HG02884 (cell line): ENCODE measurements around the gene TDRD7.
A peak's percentile ranks its signal among the peaks of the same experiment; 100 is the strongest.

Experiments used
- ATAC-seq: cut with Tn5 transposase; IDR thresholded peaks from one replicate; pipeline ENCODE4 v1.9.1; 2021; ENCODE audit warnings: mild to moderate bottlenecking, moderate library complexity; ENCODE audit not compliant: unreplicated experiment

TDRD7 gene

DNA sequence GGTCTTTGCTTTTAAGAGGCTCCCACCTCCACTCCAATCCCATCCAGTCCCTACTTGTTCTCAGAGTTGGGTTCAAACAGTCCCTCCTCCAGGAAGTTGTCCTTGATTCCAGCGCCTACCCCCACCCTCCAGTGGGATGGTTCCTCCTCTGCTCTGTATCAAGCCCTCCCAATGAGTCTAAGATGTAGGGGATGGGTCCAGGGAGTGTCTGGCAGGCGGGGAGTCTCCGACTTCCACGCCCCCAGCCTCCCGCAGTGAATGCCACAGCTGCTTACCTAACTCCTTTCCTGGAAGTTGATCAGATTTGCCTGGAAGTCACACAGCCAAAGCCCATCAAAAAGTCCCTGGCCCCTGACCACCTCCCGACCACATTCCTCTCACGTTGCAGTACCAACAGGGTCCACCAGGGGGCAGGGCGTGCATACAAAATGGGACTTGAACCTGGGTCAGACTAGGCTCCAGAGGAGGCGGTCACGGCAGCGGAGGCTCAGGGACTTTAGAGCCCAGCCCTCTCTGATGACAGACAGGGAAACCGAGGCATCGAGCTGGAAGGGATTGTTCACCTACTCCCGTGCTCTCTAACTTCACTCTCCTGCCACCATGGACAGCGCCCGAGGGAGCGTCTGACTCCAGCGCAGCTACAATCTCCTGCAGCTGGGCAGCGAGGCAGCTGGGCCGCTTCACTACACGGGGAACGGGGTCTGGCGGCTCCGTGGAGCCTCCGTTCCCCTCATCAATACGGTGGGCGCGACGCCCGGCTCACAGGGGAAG lies 25.0 kb upstream of the TDRD7 start:
- no peak for ATAC-seq

DNA sequence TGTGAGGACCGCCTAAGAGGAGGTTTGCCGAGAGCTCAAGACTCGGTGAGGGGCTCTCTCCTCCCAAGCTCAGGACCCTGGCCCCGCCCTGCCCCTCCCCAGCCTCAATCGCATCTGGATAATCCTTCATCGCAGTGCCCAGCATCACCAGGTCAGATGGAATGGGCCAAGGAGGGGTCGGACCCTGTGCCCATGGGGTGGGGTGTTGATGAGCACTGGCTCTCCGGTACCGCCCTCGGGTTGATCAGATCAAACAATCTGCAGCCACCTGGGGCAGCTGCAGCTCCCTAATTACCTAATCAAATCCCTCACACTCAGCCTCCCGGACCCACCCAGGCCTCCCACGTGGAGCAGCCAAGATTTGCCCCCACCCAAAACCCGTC lies 24.4 kb upstream of the TDRD7 start:
- ATAC-seq, result no peak

DNA sequence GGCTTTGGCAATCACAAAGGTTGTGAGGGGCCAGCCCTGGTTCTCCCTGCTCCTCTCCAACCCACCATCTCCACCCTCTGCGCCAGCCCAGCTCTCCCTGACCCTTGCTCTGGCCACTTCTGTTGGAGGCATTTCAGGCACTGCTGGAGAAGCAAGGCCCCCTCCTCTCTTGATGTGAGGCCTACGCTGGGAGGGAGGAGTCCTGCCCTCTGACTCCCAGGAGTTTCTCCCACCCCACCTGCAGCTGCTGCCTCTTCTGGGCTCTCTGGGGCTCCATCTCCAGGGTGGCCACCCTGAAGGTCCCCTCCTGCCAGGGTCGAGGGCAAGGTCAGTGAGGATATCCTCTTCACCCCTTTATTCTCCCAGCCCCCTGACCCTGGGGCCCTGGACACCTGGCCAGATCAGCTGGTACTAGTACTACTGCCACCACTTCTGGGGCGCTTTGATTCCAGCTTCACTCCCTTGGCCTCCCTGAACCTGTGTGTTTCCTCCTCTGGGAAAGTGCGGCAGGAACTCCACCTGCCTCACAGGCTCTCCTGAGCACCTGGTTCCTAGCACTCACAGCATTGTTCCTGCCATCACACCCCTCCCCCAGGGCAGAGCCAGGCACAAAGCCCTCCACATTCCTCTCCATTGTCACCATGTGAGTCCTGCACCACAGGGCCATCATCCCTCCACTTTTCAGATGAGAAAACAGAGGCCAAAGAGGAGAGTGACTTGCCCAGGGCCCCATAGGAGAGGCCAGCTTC lies 23.8 kb upstream of the TDRD7 start:
- ATAC-seq, result no peak

DNA sequence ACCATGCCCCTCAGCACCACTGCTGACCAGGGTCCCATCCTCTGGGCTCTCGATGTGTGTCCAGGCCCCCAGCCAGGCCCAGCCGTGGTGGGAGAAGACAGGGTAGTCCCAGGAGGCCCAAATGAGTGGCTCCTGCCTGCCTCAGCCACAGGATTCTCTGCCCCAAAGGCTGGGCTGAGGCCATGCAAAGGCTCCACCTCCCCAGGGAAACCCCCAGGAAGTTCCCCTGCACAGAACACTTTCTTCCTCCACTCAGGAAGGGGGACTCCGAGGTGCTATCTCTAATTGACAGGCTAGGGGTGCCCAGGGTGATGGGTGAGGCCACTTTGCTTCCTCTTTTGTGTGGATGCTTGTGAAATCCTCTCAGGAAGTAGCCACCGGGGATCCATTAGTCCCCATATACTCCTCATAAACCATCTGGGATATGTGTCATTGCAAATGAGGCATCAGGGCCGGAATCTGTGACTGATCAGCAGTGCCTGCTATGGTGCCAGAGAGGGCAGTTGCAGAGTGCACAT lies 23.1 kb upstream of the TDRD7 start:
- peak; percentile 79 for ATAC-seq

- ATAC-seq, result no peak
These were observed 22.6 kb upstream of the TDRD7 start for GRCh38 chr9:97389249-97389648.

- no peak for ATAC-seq
These were observed 21.0 kb upstream of the TDRD7 start for GRCh38 chr9:97390791-97391406.

DNA sequence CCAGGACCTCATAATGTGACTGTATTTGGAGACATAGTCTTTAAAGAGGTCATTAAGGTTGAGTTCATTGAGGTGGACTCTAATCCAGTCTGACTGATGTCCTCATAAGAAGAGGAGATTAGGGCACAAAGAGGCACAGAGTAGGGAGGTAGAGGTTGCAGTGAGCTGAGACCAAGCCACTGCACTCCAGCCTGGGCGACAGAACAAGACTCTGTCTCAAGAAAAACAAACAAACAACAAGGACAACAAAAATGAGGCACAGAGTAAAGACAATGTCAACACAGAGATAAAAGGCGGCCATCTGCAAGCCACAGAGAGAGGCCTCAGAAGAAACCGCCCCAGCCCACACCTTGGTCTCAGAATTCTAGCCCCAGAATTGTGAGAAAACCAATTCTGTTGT lies 17.0 kb upstream of the TDRD7 start:
- no peak for ATAC-seq

DNA sequence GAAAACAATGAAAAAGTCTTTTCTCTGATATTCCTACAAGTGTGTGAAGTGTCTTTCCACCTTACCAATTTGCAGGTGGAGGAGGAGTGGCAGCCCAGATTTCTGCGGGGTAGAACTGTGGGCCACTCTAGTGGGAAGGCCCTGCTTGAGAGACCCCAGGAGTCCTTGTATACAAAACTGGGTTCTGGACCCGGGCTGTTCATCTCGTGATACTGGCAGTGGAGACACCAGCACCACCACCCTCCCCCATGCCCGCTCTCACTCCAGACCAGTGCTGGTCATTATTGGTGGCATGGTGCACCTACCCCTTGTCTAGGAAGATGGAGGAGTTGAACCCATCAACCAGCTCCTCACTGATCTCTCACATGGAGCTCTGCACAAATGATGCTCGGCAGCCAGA lies 16.2 kb upstream of the TDRD7 start:
- no peak for ATAC-seq

DNA sequence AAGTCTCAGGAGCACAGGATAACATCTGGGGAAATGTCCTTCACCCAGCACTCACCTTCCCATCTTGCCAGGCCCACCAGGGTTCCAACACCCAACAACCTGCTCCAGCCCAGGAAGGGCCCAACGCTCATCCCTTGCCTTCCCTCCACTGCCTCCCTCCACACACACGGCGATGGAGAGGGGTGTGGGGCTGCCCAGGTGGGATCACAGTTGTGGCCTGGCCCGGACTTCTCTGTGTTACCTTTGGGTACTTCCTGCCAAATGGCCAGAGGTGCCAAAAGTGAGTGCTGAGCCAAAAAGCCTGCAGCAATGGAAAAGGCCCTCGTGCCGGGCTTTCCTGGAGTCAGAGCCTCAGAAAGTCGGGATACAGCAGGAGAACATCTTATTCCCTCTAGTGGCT lies 15.6 kb upstream of the TDRD7 start:
- ATAC-seq, result no peak

GRCh38 chr9:97397220-97397619 lies 14.7 kb upstream of the TDRD7 start:
- ATAC-seq, result peak; percentile 66

DNA sequence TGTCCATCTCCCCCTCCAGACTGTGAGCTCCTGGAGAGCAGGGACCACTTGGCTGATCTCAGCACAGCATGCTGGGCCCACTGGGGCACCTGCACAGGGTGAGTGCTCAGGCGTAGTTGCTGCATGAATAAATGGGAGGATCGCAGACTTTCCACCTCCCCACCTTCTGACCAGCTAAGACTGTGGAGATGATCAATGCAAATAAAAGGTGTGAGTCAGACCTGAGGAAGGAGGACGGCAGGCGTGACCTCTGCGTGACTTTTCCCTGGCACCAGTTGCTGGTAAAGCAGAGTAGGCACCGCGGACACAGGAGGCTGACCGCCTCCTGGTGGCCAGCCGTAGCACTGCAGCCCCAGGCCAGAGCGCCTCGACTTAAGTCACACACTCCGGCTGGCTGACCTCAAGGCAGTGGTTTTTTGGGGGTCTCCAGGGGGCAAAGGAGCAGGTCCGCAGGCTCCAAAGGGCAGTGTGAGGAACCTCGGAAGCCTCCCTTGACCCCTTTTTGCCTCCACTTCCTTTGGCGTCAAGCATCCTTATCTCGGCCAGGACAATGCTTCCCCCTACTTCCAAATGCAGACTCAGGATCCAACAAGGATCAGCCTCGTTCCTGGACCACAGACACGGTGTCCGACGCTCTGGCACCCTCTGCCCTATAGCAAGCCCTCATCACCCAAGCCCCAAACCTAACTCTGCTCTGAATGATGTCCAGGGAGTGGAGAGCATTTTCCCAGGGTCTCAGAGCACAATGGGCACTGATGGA lies 12.7 kb upstream of the TDRD7 start:
- ATAC-seq, result no peak

DNA sequence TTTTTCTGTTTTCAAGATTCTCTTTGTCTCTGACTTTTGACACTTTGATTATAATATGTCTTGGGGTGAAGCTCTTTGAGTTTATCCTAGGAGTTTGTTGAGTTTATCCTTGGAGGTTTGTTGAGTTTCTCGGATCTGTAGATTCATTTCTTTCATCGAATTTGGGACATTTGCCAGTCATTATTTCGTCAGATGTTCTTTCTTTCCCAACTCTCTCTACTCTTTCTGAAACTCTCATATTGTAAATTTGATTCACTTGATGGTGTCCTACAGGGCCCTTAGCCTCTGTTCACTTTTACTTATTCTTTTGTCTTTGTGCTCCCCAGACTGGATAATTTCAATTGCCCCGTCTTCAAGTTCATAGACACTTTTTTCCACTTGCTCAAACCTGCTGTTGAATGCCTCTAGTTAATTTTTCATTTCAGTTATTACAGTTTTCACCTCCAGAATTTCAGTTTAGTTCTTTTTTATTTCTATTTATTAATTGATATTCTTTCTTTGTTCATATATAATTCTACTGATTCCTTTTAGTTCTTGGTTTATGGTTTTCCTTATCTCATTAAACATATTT lies 8.1 kb upstream of the TDRD7 start:
- ATAC-seq, result no peak

- ATAC-seq, result no peak
These were observed 6.3 kb upstream of the TDRD7 start for GRCh38 chr9:97405551-97405950.

GRCh38 chr9:97406620-97407177 lies 5.2 kb upstream of the TDRD7 start:
- ATAC-seq, result no peak

DNA sequence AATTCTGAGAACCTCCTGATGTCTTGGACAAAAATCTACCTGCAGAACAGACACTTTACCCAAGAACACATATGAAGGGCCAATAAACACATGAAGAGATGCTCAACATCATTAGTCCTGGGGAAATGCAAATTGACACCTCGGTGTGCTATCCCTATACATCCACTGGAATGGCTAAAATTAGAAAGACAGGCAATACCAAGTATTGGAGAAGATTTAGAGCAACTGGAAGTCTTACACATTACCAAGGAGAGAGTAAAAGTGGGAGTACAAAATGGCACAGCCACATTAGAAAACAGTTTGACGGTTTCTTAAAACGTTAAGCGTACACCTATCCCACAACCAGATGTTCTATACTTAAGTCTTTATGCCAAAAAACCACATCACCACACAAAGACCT lies 3.3 kb upstream of the TDRD7 start:
- ATAC-seq, result no peak

DNA sequence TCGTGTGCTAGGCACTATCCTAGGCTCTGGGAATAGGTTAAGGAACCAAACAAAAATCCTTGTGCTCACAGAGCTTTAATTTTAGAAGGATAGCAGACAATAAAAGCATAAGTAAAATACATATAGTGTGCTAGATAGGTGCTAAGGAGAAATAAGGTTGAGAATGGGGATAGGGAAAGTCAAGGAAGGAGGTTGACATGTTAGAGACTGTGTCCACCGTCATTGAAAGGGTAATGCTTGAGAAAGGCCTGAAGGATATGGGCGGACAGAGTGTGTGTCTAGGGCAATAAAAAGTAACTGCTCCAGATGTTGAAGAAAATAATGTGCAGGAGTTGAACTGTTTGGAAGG lies 482 bp upstream of the TDRD7 start:
- no peak for ATAC-seq

DNA sequence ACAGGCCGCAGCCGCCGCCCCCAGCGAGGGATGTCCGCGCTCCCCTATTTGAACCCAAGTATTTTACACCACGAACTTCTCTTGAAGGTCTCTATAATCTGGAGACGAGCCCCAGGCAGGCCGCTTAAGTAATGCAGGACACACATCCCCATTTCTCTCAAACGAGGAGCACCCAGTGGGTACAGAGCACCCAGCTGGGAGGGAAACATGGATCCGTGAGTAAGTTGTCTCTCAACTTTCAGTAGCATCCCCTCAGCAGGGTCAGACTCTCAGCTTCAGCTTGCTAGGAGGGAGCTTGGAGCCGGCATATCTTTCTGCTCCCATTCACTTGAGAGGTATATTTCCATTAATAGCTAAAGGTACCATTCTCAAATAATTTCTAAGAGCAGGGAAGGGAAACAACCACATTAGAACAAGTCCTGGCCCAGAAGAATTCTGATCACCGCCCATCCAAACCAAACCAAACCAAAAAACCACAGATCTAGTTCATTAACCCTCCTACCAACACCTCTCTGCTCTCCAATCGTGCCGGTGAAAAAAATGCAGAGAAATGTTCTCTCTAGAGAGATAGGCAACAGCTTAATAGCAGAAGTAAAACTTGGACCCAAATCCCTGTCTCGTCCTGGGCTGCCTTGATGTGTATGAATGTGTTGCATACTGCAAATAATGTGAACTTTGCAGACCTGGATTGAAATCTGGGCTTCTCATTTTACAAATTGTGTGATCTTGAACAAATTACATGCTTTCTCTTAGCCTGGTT lies 910 bp downstream of the TDRD7 start:
- peak; percentile 11 for ATAC-seq

- no peak for ATAC-seq
These were observed 1.6 kb downstream of the TDRD7 start for GRCh38 chr9:97413462-97413861.

DNA sequence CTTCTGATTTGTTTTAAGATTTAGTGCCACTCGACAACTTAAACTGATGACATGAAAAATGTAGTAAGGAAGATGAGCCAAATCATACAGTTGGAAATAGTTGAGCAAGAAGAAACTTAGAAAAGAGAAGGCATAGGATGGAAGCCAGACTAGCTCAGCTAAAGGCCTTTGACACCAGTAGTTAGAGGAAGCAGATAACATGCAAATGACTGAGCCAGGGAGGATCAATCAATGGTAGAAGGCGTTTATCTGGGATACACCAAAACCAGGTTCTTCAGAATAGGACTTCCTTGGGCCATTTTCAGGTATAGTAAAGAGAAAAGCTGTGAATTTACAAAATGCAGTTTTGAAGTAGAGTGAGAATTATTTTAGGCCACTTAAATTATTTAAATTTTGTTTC lies 3.2 kb downstream of the TDRD7 start:
- no peak for ATAC-seq

DNA sequence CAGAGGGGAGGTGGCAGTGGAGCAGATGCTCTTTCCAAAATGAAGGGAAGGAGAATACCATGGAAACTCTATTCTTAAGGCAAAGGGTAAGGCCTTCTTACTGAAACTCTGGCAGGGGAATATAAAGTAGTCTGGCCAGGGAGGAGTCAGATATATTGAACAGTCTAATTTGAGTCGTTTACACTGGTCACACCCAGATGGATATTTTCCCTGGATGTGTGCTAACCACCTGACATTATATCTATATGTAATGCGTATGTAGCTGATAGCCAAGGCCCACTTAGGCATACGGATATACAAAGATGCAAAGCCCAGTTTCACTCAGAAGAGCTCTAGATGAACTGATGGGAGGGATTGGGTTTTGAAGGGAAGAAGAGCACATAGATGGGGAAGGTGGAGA lies 7.0 kb downstream of the TDRD7 start:
- ATAC-seq, result no peak
